GM12872 (cell line): ENCODE results near the gene CCDC142.

Experiments used
- TF ChIP-seq, protein P1 (sequence below): IDR thresholded peaks from 3 replicates; pipeline ENCODE4 v1.5.1; 2011; ENCODE audit warnings: low read depth, mild to moderate bottlenecking, low read length, moderate library complexity; ENCODE audit not compliant: insufficient read depth

Gene CCDC142

GRCh38 chr2:74527741-74528140 is 44.9 kb upstream of the CCDC142 start:
- TF ChIP-seq, protein P1, sequence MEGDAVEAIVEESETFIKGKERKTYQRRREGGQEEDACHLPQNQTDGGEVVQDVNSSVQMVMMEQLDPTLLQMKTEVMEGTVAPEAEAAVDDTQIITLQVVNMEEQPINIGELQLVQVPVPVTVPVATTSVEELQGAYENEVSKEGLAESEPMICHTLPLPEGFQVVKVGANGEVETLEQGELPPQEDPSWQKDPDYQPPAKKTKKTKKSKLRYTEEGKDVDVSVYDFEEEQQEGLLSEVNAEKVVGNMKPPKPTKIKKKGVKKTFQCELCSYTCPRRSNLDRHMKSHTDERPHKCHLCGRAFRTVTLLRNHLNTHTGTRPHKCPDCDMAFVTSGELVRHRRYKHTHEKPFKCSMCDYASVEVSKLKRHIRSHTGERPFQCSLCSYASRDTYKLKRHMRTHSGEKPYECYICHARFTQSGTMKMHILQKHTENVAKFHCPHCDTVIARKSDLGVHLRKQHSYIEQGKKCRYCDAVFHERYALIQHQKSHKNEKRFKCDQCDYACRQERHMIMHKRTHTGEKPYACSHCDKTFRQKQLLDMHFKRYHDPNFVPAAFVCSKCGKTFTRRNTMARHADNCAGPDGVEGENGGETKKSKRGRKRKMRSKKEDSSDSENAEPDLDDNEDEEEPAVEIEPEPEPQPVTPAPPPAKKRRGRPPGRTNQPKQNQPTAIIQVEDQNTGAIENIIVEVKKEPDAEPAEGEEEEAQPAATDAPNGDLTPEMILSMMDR: no peak

DNA sequence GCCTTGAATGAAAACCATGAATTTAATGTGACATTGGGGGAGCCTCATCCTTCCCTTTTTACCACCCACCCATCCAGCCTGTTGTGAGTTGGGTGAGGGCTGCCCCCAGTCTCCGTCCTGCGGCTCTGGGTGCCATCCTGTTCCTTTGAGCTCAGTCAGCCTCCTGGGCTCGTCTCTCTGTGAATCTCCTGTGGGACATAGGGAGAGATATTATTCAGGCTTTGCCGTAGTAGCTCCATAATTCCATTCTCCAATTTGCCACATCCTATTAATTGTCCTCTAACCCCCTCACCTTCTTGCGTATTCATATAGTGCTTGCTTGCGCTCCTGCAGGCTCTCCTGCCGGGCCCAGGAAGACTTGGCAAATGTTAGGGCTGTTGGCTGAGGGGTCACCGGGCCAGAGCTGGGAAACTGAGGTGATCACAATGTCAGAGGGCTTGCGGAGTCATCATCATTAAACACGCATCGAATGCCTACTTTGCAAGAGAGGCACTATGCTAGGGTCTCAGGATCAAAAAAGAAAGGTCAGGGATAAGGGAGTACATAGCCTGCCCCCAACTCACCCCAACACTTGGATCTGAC is 43.9 kb upstream of the CCDC142 start:
- TF ChIP-seq, protein P1: no peak

- TF ChIP-seq, protein P1: no peak
These were observed 43.2 kb upstream of the CCDC142 start, which contains the start of gene DQX1 for GRCh38 chr2:74525717-74526648. TSS of gene DQX1 (minus strand) at chr2:74526231. CDS start at chr2:74525729, 502 bp downstream.

GRCh38 chr2:74524955-74525716 is 42.3 kb upstream of the CCDC142 start:
- TF ChIP-seq, protein P1: no peak

- TF ChIP-seq, protein P1: no peak
These were observed 41.2 kb upstream of the CCDC142 start for GRCh38 chr2:74524005-74524404.

GRCh38 chr2:74522516-74522915 is 39.7 kb upstream of the CCDC142 start:
- TF ChIP-seq, protein P1: no peak

DNA sequence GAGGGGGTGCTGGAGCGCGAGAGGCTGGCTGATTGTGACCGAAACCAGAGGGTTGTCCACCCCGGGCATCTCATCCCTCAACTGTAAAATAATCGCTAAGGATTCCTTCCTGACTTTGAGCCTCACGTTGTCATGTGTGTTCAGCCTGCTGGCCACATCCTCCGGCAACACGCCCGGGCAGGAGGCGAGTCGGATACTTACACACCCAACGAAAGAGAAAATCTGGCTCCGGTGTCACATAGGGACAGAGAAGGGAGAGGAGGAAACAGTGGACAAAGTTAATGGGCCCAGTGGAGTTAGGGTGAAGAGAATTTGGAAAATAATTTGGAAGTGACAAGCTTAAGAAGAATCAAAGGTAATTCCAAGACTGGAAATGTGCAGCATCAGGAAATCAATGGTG is 33.9 kb upstream of the CCDC142 start:
- TF ChIP-seq, protein P1: no peak
